ENCODE data around the gene TAF1C.

The TAF1C gene, protein sequence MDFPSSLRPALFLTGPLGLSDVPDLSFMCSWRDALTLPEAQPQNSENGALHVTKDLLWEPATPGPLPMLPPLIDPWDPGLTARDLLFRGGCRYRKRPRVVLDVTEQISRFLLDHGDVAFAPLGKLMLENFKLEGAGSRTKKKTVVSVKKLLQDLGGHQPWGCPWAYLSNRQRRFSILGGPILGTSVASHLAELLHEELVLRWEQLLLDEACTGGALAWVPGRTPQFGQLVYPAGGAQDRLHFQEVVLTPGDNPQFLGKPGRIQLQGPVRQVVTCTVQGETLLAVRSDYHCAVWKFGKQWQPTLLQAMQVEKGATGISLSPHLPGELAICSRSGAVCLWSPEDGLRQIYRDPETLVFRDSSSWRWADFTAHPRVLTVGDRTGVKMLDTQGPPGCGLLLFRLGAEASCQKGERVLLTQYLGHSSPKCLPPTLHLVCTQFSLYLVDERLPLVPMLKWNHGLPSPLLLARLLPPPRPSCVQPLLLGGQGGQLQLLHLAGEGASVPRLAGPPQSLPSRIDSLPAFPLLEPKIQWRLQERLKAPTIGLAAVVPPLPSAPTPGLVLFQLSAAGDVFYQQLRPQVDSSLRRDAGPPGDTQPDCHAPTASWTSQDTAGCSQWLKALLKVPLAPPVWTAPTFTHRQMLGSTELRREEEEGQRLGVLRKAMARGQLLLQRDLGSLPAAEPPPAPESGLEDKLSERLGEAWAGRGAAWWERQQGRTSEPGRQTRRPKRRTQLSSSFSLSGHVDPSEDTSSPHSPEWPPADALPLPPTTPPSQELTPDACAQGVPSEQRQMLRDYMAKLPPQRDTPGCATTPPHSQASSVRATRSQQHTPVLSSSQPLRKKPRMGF

DNA sequence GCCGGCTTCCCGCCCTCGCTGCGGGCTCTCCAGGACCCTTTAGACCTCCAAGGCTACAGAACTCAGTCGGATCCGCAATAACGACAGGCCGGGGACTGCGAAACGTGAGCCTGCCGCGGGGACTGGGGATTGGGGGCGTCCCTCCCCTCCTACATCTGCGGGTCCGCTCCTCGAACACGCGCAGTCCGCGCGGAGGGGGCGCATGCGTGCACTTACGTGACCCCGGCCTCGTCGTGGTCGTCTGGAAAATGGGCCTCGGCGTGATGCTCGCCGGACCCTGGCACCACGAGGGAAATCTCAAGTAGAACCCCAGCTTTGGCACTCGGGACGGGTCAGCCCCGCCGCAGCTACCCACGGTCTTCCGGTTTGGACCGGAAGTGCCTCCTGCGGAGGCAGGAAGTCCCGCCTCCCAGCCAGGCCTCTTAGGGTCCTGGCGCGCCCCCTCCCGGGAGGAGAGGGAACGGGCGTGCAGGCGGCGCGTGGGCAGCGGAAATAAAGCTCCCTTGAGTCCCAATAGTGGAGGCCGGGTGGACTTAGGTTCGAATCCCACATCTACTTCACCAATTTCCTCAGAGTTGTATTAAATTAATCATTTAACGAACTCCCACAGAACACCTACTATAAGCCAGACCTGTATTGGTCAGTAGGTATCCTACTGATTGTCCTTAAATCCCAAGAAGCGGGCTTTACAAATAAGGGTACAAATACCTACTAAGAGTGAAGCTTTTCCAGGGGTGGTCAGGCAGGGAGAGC is at the start of gene TAF1C:
Gene TAF1C, minus strand, starts transcription at position 373 of the 753 bp plus-strand sequence. CDS start 2,069 bp downstream, outside the sequence.
- TF ChIP-seq, protein P1, sequence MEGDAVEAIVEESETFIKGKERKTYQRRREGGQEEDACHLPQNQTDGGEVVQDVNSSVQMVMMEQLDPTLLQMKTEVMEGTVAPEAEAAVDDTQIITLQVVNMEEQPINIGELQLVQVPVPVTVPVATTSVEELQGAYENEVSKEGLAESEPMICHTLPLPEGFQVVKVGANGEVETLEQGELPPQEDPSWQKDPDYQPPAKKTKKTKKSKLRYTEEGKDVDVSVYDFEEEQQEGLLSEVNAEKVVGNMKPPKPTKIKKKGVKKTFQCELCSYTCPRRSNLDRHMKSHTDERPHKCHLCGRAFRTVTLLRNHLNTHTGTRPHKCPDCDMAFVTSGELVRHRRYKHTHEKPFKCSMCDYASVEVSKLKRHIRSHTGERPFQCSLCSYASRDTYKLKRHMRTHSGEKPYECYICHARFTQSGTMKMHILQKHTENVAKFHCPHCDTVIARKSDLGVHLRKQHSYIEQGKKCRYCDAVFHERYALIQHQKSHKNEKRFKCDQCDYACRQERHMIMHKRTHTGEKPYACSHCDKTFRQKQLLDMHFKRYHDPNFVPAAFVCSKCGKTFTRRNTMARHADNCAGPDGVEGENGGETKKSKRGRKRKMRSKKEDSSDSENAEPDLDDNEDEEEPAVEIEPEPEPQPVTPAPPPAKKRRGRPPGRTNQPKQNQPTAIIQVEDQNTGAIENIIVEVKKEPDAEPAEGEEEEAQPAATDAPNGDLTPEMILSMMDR (IDR thresholded peaks at IDR 0.05; ENCODE audit: low read depth, low read length, missing control alignments): peak; percentile 98
- peak; percentile 69 for DNase-seq (ENCODE audit: extremely low read depth, low read depth)
- H3K4me3 ChIP-seq (replicated peaks; ENCODE audit: low read depth, low read length): peak within 1 kb of the TSS; percentile 99

DNA sequence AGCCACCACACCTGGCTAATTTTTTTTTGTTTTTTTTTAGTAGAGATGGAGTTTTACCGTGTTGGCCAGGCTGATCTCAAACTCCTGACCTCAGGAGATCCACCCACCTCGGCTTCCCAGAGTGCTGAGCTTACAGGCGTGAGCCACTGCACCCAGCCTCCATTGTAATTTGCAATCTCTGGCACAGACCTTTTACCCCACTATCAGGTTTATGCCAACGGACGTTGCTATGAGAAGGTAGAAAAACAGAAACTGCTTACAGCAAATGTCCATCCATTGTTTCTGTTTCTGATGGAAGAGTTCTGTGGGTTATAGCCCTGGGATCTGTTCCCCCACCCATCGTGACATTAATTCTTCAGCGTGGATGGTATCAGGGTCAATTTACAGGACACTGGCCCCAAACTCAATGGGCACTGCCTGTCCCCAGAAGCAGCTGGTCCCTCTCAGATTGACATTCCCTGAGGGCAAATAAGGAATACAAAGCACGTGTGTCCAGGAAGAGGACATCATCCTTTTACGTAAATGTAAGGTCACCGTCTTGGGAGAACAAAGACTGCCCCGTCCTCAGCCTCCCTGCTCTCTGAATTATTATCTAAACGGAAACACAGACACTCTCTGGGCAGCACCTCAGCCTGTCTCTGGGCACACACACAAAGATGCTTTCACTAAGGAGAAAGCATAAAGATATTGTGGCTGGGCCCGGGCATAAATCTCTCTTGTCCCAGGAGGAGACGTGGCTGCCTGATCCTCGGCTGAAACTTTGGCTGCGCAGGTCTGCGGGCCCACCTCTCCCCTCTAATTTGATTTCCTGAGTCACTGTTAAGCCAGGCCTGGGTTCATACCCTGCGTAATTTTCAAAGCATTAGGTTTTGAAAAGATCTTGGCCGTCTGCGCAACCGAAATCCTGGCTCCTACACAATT is 47.7 kb upstream of the TAF1C start:
- DNase-seq (ENCODE audit: extremely low read depth, low read depth): no peak
- H3K4me3 ChIP-seq (replicated peaks; ENCODE audit: low read depth, low read length): no peak overlapping the region
- TF ChIP-seq, protein P1 (IDR thresholded peaks at IDR 0.05; ENCODE audit: low read depth, low read length, missing control alignments): no peak

DNA sequence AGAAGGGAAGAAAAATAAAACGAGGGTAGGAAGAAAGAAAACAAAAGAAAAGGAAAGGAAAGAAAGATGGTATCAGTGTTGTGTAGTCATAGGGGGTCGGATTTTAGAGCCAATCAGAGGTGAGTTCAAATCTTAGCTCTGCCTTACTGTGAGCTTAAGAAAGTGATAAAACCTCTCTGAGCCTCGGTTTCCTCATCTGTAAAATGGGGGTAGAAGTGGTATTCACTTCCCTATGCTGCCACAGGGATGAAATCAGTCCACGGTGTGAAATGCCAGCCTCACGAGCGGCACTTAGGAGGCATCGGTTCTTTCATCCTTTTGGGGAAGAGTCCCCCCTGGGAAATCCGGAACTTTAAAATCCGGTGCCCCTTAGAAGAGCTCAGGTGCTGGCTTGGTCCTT is 46.9 kb upstream of the TAF1C start:
- TF ChIP-seq, protein P1 (IDR thresholded peaks at IDR 0.05; ENCODE audit: low read depth, low read length, missing control alignments): no peak
- H3K4me3 ChIP-seq (replicated peaks; ENCODE audit: low read depth, low read length): no peak overlapping the region
- DNase-seq (ENCODE audit: extremely low read depth, low read depth): no peak

DNA sequence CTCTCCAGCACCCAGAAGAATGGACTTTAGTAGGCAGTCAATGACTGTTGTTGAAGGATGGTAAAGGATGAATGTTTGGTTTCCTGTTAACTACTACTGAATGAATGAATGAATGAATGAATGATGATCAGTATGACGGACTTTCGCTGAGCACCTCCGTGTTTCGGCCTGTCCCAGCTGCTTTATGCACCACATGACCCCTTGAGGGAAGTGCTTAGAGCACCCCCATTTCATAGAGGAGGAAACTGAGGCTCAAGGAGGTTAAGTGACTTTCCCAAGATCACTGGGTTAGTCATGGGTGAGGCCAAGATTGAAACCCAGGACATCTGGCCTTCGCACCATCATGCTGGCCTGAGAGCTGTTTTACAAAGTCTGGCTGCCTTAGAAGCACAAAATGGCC is 46.1 kb upstream of the TAF1C start:
- no peak for DNase-seq (ENCODE audit: extremely low read depth, low read depth)
- TF ChIP-seq, protein P1 (IDR thresholded peaks at IDR 0.05; ENCODE audit: low read depth, low read length, missing control alignments): no peak
- H3K4me3 ChIP-seq (replicated peaks; ENCODE audit: low read depth, low read length): no peak overlapping the region

DNA sequence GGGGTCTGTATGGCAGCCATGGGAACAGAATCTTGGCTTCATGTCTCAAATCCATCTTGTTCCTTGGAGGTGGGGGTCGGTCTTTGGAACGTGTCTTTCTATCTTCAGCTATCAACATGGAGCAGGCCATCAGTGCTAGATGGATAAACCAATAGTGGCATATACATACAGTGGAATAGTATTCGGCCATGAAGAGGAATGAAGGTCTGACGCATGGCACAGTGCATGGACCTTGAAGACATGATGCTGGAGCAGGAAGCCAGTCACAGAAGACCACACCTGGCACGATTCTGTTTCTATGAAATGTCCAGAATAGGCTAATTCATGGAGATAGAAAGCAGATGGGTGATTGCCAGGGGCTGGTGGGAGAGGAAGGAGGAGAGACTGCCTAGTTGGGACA is 45.2 kb upstream of the TAF1C start:
- no peak overlapping the region for H3K4me3 ChIP-seq (replicated peaks; ENCODE audit: low read depth, low read length)
- no peak for DNase-seq (ENCODE audit: extremely low read depth, low read depth)
- TF ChIP-seq, protein P1 (IDR thresholded peaks at IDR 0.05; ENCODE audit: low read depth, low read length, missing control alignments): no peak
